ENCODE results near the gene SNRNP200. TPM values are rescaled to one million over a fixed set of nuclear protein-coding genes. Genes with fewer than 3 reads are reported as not detected.

The SNRNP200 gene
- polyA plus RNA-seq, 2 of the 4 experiments (the other 2 are of a cell fraction) = 118 to 202 TPM

DNA sequence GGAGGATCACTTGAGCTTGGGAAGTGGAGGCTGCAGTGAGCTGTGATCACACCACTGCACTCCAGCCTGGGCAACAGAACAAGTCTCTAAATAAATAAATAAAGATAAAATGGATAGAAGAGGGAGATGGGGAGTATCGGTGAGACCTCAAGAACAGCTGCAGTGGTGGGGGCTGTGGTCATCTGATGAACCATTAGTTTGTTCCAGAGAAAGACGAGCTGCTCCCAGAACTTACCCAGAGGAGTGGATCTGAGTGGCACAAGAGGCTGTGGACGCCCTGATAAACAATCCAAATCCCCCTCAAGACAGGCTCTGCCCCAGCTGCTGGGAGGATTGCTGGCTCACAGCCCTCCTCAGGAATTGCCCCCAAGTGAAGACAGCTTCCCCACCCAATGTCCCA lies 66.3 kb downstream of the SNRNP200 start:
- TF ChIP-seq ZFP36 (IDR thresholded peaks at IDR 0.05; ENCODE audit: borderline replicate concordance, partially characterized antibody) = no peak
- TF ChIP-seq ZSCAN20 (CRISPR knock-in tag; IDR thresholded peaks at IDR 0.05) = no peak
- DNase-seq (ENCODE audit: low read depth in 1 of 2, low spot score in 1 of 2) = no peak
- no peak for FAIRE-seq
- H3K4me3 ChIP-seq = no peak overlapping the region
- no peaks in the 10 kb centered on the region for H3K9me3 ChIP-seq
- no peak overlapping the region for H3K27ac ChIP-seq
- POLR2A ChIA-PET = interaction anchor here (0.6 kb wide), 1 partner anchor 30 kb away, joined by 3 read pairs; the partner anchor contains the start of gene STARD7
- ATAC-seq = no peak
- H3K4me2 ChIP-seq = no peak overlapping the region
- H3K4me1 ChIP-seq = no peaks in the 10 kb centered on the region
- 60% methylated on average over 3 of the region's 3 CpGs for WGBS (ENCODE audit: missing lambda C conversion rate)
- CTCF ChIA-PET = interaction anchor here (0.7 to 2.7 kb wide), 4 partner anchors 14 to 170 kb away, joined by 3 to 13 read pairs (median 7); partner anchors contain the start of genes CIAO1 and TMEM127

DNA sequence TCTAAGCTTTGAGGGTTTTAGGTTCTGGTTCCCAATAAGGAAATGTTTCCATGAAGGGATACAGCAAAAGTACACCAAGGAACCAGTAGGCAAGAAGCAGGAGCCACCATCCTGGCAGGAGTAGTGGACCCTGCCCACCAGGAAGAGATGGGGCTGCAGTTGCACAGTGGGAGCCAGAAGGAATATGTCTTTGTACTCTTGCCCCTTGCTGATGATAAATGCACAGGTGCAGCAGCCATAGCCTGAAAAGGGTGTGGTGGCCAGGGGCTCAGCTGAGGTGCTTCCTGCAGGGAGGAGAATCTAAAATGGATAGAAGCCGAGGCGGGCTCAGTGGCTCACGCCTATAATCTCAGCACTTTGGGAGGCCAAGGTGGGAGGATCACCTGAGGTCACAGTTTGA lies 67.1 kb downstream of the SNRNP200 start:
- no peak for DNase-seq (ENCODE audit: low read depth in 1 of 2, low spot score in 1 of 2)
- Histone ChIP-seq H3K27ac (no peak overlapping the region), H3K9me3 (no peaks in the 10 kb centered on the region), H3K4me3 (no peak overlapping the region), H3K4me1 (no peaks in the 10 kb centered on the region), H3K4me2 (no peak overlapping the region)
- 92% methylated on average over 3 of the region's 3 CpGs for WGBS (ENCODE audit: missing lambda C conversion rate)
- ChIA-PET POLR2A (no interaction called here), CTCF (interaction anchor here (1.2 to 2.7 kb wide), 4 partner anchors 13 to 121 kb away, joined by 3 to 13 read pairs (median 4); no protein-coding TSS in a partner anchor)
- no peak for FAIRE-seq
- no peak for ATAC-seq
- no peak for TF ChIP-seq EHMT2 (IDR thresholded peaks at IDR 0.05; ENCODE audit: low read depth)
- no peak for TF ChIP-seq GATA3 (IDR thresholded peaks at IDR 0.05; ENCODE audit: borderline replicate concordance)

DNA sequence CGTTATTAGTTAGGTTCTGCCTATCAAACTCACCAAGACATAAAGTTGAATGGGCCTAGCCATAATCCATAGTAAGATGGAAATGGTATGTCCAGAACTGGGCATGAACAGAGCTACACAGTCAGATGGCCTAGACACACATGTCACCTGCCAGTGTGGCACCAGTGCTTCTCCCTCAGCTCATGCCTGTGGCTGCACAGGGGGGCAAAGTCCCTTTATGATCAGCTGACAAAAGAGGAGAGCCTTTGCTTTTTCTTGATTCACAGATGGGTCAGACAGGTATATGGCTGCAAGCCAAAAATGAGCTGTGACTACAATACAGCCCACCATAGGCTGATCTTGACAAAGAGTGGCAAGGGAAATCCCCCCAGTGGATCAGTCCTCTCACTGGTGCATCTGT lies 68.5 kb downstream of the SNRNP200 start:
- no peak for ATAC-seq
- WGBS (ENCODE audit: missing lambda C conversion rate) = 100% methylated on average over 1 of the region's 1 CpG
- no peak for FAIRE-seq
- Histone ChIP-seq H3K4me3 (no peak overlapping the region), H3K9me3 (no peaks in the 10 kb centered on the region), H3K27ac (no peak overlapping the region), H3K4me2 (no peak overlapping the region), H3K4me1 (no peaks in the 10 kb centered on the region)
- no peak for TF ChIP-seq POLR2AphosphoS2 (conservative IDR thresholded peaks at IDR 0.05; ENCODE audit: low read length)
- TF ChIP-seq HMGXB4 (CRISPR knock-in tag; IDR thresholded peaks at IDR 0.05; ENCODE audit: borderline replicate concordance) = no peak
- TF ChIP-seq MAZ (IDR thresholded peaks at IDR 0.05; ENCODE audit: borderline replicate concordance, low read depth, low read length) = no peak
- TF ChIP-seq RAD21 (conservative IDR thresholded peaks at IDR 0.05 in 1 of 2, IDR thresholded peaks at IDR 0.05 in 1 of 2) = no peak
- no peak for TF ChIP-seq HDAC2 (IDR thresholded peaks at IDR 0.05)
- TF ChIP-seq CBX2 (IDR thresholded peaks at IDR 0.05; ENCODE audit: borderline replicate concordance, low read depth) = no peak
- TF ChIP-seq ZC3H11A (IDR thresholded peaks at IDR 0.05) = no peak
- no peak for TF ChIP-seq ZFP36 (IDR thresholded peaks at IDR 0.05; ENCODE audit: borderline replicate concordance, partially characterized antibody)
- TF ChIP-seq NFE2L2 (conservative IDR thresholded peaks at IDR 0.05; ENCODE audit: low read length) = no peak
- TF ChIP-seq KDM5A (IDR thresholded peaks at IDR 0.05) = no peak
- TF ChIP-seq NPAS2 (CRISPR knock-in tag; IDR thresholded peaks at IDR 0.05; ENCODE audit: borderline replicate concordance) = no peak
- no peak for TF ChIP-seq SREBF2 (IDR thresholded peaks at IDR 0.05)
- no peak for TF ChIP-seq JUNB (IDR thresholded peaks at IDR 0.05)
- no peak for TF ChIP-seq MYC (IDR thresholded peaks at IDR 0.05; ENCODE audit: borderline replicate concordance, low read length)
- TF ChIP-seq, protein P1, sequence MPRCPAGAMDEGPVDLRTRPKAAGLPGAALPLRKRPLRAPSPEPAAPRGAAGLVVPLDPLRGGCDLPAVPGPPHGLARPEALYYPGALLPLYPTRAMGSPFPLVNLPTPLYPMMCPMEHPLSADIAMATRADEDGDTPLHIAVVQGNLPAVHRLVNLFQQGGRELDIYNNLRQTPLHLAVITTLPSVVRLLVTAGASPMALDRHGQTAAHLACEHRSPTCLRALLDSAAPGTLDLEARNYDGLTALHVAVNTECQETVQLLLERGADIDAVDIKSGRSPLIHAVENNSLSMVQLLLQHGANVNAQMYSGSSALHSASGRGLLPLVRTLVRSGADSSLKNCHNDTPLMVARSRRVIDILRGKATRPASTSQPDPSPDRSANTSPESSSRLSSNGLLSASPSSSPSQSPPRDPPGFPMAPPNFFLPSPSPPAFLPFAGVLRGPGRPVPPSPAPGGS (IDR thresholded peaks at IDR 0.05) = no peak
- TF ChIP-seq TFCP2L1 (CRISPR knock-in tag; IDR thresholded peaks at IDR 0.05) = no peak
- DNase-seq (ENCODE audit: low read depth in 1 of 2, low spot score in 1 of 2) = no peak
- POLR2A ChIA-PET = no interaction called here
- CTCF ChIA-PET = interaction anchor here (1.0 to 1.5 kb wide), 5 partner anchors 14 to 244 kb away, joined by 3 to 4 read pairs (median 3); no protein-coding TSS in a partner anchor

Data from A549 (cell line).